Prostate gland (tissue), 2 donors: ENCODE results near the gene HAUS8. TPM values are rescaled to one million over a fixed set of nuclear protein-coding genes. Genes with fewer than 3 reads are reported as not detected.

Experiments used
- DNase-seq: peaks from one replicate; pipeline ENCODE4 v3.0.0-alpha.2; 2019; ENCODE audit warnings: low spot score
- H3K27ac ChIP-seq, 2 donors: fragments of 200-600 bp; sonication (generic); 2 replicates each; pipeline ENCODE4 v1.5.1; 2017 to 2019
- H3K27me3 ChIP-seq: fragments of 200-600 bp; sonication (generic); replicated peaks from 2 replicates; pipeline ENCODE4 v1.5.1; 2019; ENCODE audit not compliant: insufficient read depth
- H3K36me3 ChIP-seq, 2 donors: fragments of 200-600 bp; sonication (generic); 1 replicate in 1 of 2; 2 replicates in 1 of 2; pipeline versions ENCODE4 v1.5.1 to v1.8.1; 2017 to 2019
- H3K4me1 ChIP-seq: fragments of 200-600 bp; sonication (generic); replicated peaks from 2 replicates; pipeline ENCODE4 v1.5.1; 2019
- H3K4me3 ChIP-seq, 2 donors: fragments of 200-600 bp; sonication (generic); 2 replicates each; pipeline ENCODE4 v1.5.1; 2017 to 2019
- H3K9me3 ChIP-seq: fragments of 200-600 bp; sonication (generic); 2 replicates; pipeline ENCODE4 v1.5.1; 2017
- CTCF ChIP-seq, 4 experiments: fragments of 200-600 bp in 2 of 4; fragments of 450-650 bp in 2 of 4; sonication (generic) in 2 of 4; IDR thresholded peaks; 1 replicate in 3 of 4; 2 replicates in 1 of 4; pipeline ENCODE4 v1.5.1; 2016 to 2019; ENCODE audit warnings: antibody characterized with exemption in 4 of 4, mild to moderate bottlenecking in 2 of 4, moderate library complexity in 2 of 4
- POLR2A ChIP-seq: fragments of 450-650 bp; IDR thresholded peaks from one replicate; pipeline ENCODE4 v1.6.1; 2016; ENCODE audit warnings: antibody characterized with exemption, mild to moderate bottlenecking
- POLR2AphosphoS5 ChIP-seq: sonication (generic); formaldehyde crosslinking; IDR thresholded peaks from one replicate; pipeline ENCODE4 v1.6.1; 2017; ENCODE audit warnings: antibody characterized with exemption
- WGBS: methylation state at CpG from one replicate; pipeline ENCODE4 v1.1.5; 2018; 5-methylcytosine and 5-hydroxymethylcytosine counted together
- intact Hi-C: fragments of 100-400 bp; cut with DNase I; formaldehyde crosslinking; loops from one replicate; pipeline ENCODE4 v1.14.2; 2022
- total RNA-seq, 2 donors: library from RNA; depleted of rRNA; stranded (reverse); fragments of >200 nt; gene quantifications; one replicate each; pipeline ENCODE4 v1.1.0, GENCODE V29; 2016

Gene HAUS8
- total RNA-seq, 2 donors from 2014 or later: 6.5 to 15.3 TPM

- H3K27ac ChIP-seq: no peak overlapping the region
- WGBS: 88% methylated on average over 13 of the region's 14 CpGs
Measured at GRCh38 chr19:17086120-17086519, 10.9 kb upstream of the HAUS8 start.

GRCh38 chr19:17081672-17082630 is 6.7 kb upstream of the HAUS8 start:
- Histone ChIP-seq H3K9me3 (no peaks in the 10 kb centered on the region), H3K36me3 (no peaks in the 10 kb centered on the region), H3K27me3 (no peaks in the 10 kb centered on the region), H3K4me3 (no peak overlapping the region), H3K4me1 (peaks cover 6% of the 10 kb centered on the region), H3K27ac (peak overlapping the region; percentile 14 to 30)
- 62% methylated on average over 20 of the region's 20 CpGs for WGBS
- DNase-seq: no peak
- intact Hi-C loops: no loop called here
- TF ChIP-seq CTCF (IDR thresholded peaks at IDR 0.05): no peak
- TF ChIP-seq POLR2AphosphoS5: peak; percentile 5
- no peak for TF ChIP-seq POLR2A

More at GRCh38 chr19:17086120-17086519, 10.9 kb upstream of the HAUS8 start:
- no peaks in the 10 kb centered on the region for H3K9me3 ChIP-seq
- no peak for DNase-seq
- no peaks in the 10 kb centered on the region for H3K36me3 ChIP-seq
- no peaks in the 10 kb centered on the region for H3K27me3 ChIP-seq
- intact Hi-C loops: no loop called here
- no peak overlapping the region for H3K4me3 ChIP-seq
- no peaks in the 10 kb centered on the region for H3K4me1 ChIP-seq
- TF ChIP-seq POLR2A (no peak), CTCF (IDR thresholded peaks at IDR 0.05) (no peak)

- H3K9me3 ChIP-seq: no peaks in the 10 kb centered on the region
- peak overlapping the region; percentile 73 to 75 for H3K27ac ChIP-seq
- H3K4me1 ChIP-seq: peaks cover 9% of the 10 kb centered on the region
- H3K36me3 ChIP-seq: no peaks in the 10 kb centered on the region
- WGBS: 56% methylated on average over 4 of the region's 4 CpGs
- intact Hi-C loops: no loop called here
- no peak for DNase-seq
- H3K4me3 ChIP-seq: no peak overlapping the region
- TF ChIP-seq POLR2A (no peak), POLR2AphosphoS5 (no peak), CTCF (IDR thresholded peaks at IDR 0.05) (no peak)
- no peaks in the 10 kb centered on the region for H3K27me3 ChIP-seq
Measured at GRCh38 chr19:17080440-17080801, 5.2 kb upstream of the HAUS8 start.

GRCh38 chr19:17079710-17080439 is 4.6 kb upstream of the HAUS8 start:
- no peaks in the 10 kb centered on the region for H3K27me3 ChIP-seq
- no peaks in the 10 kb centered on the region for H3K9me3 ChIP-seq
- intact Hi-C loops: loop anchor here (5.0 kb wide), 1 partner anchor 57 kb away; no protein-coding TSS in a partner anchor
- 10% methylated on average over 28 of the region's 28 CpGs for WGBS
- H3K4me3 ChIP-seq: peak overlapping the region in 1 of 2 donors; percentile 7
- peak; percentile 66 for DNase-seq
- TF ChIP-seq POLR2AphosphoS5: no peak
- peak in 2 of 4 experiments; percentile 64 to 71 for TF ChIP-seq CTCF (IDR thresholded peaks at IDR 0.05)
- H3K4me1 ChIP-seq: peaks cover 9% of the 10 kb centered on the region
- peak overlapping the region; percentile 73 to 75 for H3K27ac ChIP-seq
- H3K36me3 ChIP-seq: no peaks in the 10 kb centered on the region
